Thoracic aorta endothelial cell (primary cell): ENCODE data around the gene CTXN3. TPM values are rescaled to one million over a fixed set of nuclear protein-coding genes. Genes with fewer than 3 reads are reported as not detected.

Source experiments
- total RNA-seq: library from RNA; depleted of rRNA; stranded (reverse); fragments of >200 nt; gene quantifications from 2 replicates; pipeline ENCODE4 v1.2.3, GENCODE V29; 2012

The CTXN3 gene
- not detected in 2 replicates for total RNA-seq

GRCh38 chr5:127649018-127649439 is at the start of gene CTXN3:
CTXN3 (plus strand) TSS chr5:127649082; CDS start chr5:127657522, 8,440 bp downstream.

GRCh38 chr5:127702926-127703561 is 54.2 kb downstream of the CTXN3 start, which contains the start of gene CCDC192:
CCDC192 (plus strand) TSS chr5:127703391; CDS start chr5:127703446, 55 bp downstream.

Other genes with a start within 250 kb of the CTXN3 start
- gene PRRC1, start 131.4 kb upstream of the CTXN3 start, total RNA-seq = 76.8 and 82.7 TPM in 2 replicates
- gene CCDC192, start 54.3 kb downstream of the CTXN3 start, total RNA-seq = not detected in 2 replicates